WERI-Rb-1 (cell line): ENCODE data around the gene C16orf96.

ENCODE experiments used
- DNase-seq: peaks from one replicate; pipeline ENCODE4 v3.0.0-alpha.2; 2020
- H3K27ac ChIP-seq: fragments of 250-450 bp; sonication (Bioruptor Pico); 2 replicates; pipeline ENCODE4 v1.5.1; 2020; ENCODE audit warnings: mild to moderate bottlenecking, moderate library complexity
- H3K27me3 ChIP-seq: fragments of 250-450 bp; sonication (Bioruptor Pico); 2 replicates; pipeline ENCODE4 v1.5.1; 2021; ENCODE audit warnings: mild to moderate bottlenecking, low read depth, moderate library complexity; ENCODE audit not compliant: insufficient read depth, severe bottlenecking
- H3K36me3 ChIP-seq: fragments of 250-450 bp; sonication (Bioruptor Pico); 2 replicates; pipeline ENCODE4 v1.5.1; 2020; ENCODE audit warnings: mild to moderate bottlenecking, moderate library complexity
- H3K4me3 ChIP-seq: 2 replicates; pipeline ENCODE4 v1.5.1; 2011; ENCODE audit warnings: low read depth, mild to moderate bottlenecking, control low read depth, low read length
- H3K9me3 ChIP-seq: fragments of 250-450 bp; sonication (Bioruptor Pico); 2 replicates; pipeline ENCODE4 v1.5.1; 2021; ENCODE audit warnings: mild to moderate bottlenecking, moderate library complexity; ENCODE audit not compliant: severe bottlenecking
- CTCF ChIP-seq: IDR thresholded peaks from 2 replicates; pipeline ENCODE4 v1.5.1; 2011; ENCODE audit warnings: low read depth, mild to moderate bottlenecking, control low read depth, inconsistent platforms, low read length

The C16orf96 gene

GRCh38 chr16:4556112-4556511, at the start of gene C16orf96:
Gene C16orf96, plus strand, starts transcription at chr16:4556340. Its CDS starts 150 bp downstream, at chr16:4556490.
- no peak for DNase-seq
- no peak within 1 kb of the TSS for H3K4me3 ChIP-seq
- H3K27me3 ChIP-seq = no peaks in the 10 kb centered on the region
- H3K27ac ChIP-seq = no peak within 1 kb of the TSS
- TF ChIP-seq CTCF = no peak
- H3K9me3 ChIP-seq = no peaks in the 10 kb centered on the region
- no peaks in the 10 kb centered on the region for H3K36me3 ChIP-seq

GRCh38 chr16:4506450-4506849, 49.7 kb upstream of the C16orf96 start:
- peak; percentile 60 for DNase-seq
- H3K4me3 ChIP-seq = no peak overlapping the region
- no peak overlapping the region for H3K27ac ChIP-seq
- peaks cover 55% of the 10 kb centered on the region for H3K36me3 ChIP-seq
- H3K27me3 ChIP-seq = no peaks in the 10 kb centered on the region
- H3K9me3 ChIP-seq = no peaks in the 10 kb centered on the region
- TF ChIP-seq CTCF = peak; percentile 92

- no peak for DNase-seq
- no peak for TF ChIP-seq CTCF
- no peaks in the 10 kb centered on the region for H3K9me3 ChIP-seq
- no peak overlapping the region for H3K27ac ChIP-seq
- no peaks in the 10 kb centered on the region for H3K27me3 ChIP-seq
- H3K4me3 ChIP-seq = no peak overlapping the region
- H3K36me3 ChIP-seq = peaks cover 67% of the 10 kb centered on the region
Measured at GRCh38 chr16:4507588-4508345, 48.4 kb upstream of the C16orf96 start.

- Histone ChIP-seq H3K9me3 (no peaks in the 10 kb centered on the region), H3K27me3 (no peaks in the 10 kb centered on the region), H3K4me3 (no peak overlapping the region), H3K27ac (no peak overlapping the region), H3K36me3 (peaks cover 76% of the 10 kb centered on the region)
- TF ChIP-seq CTCF = no peak
- DNase-seq = no peak
Measured at GRCh38 chr16:4508806-4509205, 47.3 kb upstream of the C16orf96 start.

- H3K4me3 ChIP-seq = no peak overlapping the region
- no peaks in the 10 kb centered on the region for H3K27me3 ChIP-seq
- DNase-seq = no peak
- H3K36me3 ChIP-seq = peaks cover 82% of the 10 kb centered on the region
- no peaks in the 10 kb centered on the region for H3K9me3 ChIP-seq
- H3K27ac ChIP-seq = no peak overlapping the region
- no peak for TF ChIP-seq CTCF
Measured at GRCh38 chr16:4509420-4509819, 46.7 kb upstream of the C16orf96 start.

GRCh38 chr16:4510131-4510530, 46.0 kb upstream of the C16orf96 start:
- H3K4me3 ChIP-seq = no peak overlapping the region
- no peak for DNase-seq
- H3K27ac ChIP-seq = no peak overlapping the region
- peaks cover 82% of the 10 kb centered on the region for H3K36me3 ChIP-seq
- H3K27me3 ChIP-seq = no peaks in the 10 kb centered on the region
- TF ChIP-seq CTCF = no peak
- H3K9me3 ChIP-seq = no peaks in the 10 kb centered on the region
